Nephron (organoid): Measurements from ENCODE around the gene KRTAP10-3.

Experiments
- H3K27ac Mint-ChIP-seq, 3 experiments: 2 replicates each; pipeline ENCODE4 v1.8.0; 2020; ENCODE audit warnings: mixed read lengths in 3 of 3, mild to moderate bottlenecking in 2 of 3, moderate library complexity in 1 of 3
- H3K27me3 Mint-ChIP-seq: 2 replicates; pipeline ENCODE4 v1.8.0; 2021; ENCODE audit warnings: low read depth, mild to moderate bottlenecking, moderate library complexity, mixed read lengths
- H3K36me3 Mint-ChIP-seq: 2 replicates; pipeline ENCODE4 v1.8.0; 2020; ENCODE audit warnings: low read depth, mixed read lengths
- H3K4me1 Mint-ChIP-seq: 2 replicates; pipeline ENCODE4 v1.8.0; 2020; ENCODE audit warnings: mixed read lengths
- H3K4me3 Mint-ChIP-seq, 3 experiments: 2 replicates each; pipeline ENCODE4 v1.8.0; 2020; ENCODE audit warnings: mild to moderate bottlenecking in 3 of 3, mixed read lengths in 3 of 3, moderate library complexity in 2 of 3
- H3K9me3 Mint-ChIP-seq: 2 replicates; pipeline ENCODE4 v1.8.0; 2020; ENCODE audit warnings: mixed read lengths
- CTCF ChIP-seq, 3 experiments: fragments of 200-600 bp; sonication (generic); IDR thresholded peaks; one replicate each; pipeline ENCODE4 v1.5.0; 2021; ENCODE audit warnings: antibody characterized with exemption in 3 of 3; ENCODE audit not compliant: unreplicated experiment in 3 of 3

KRTAP10-3 gene

GRCh38 chr21:44558695-44559094, at the start of gene KRTAP10-3:
Gene KRTAP10-3, minus strand, starts transcription at chr21:44558795. Its CDS starts 80 bp downstream, at chr21:44558715.
- Mint-ChIP-seq H3K4me3 (peak within 1 kb of the TSS in 1 of 3 experiments; percentile 16), H3K9me3 (peaks cover 26% of the 10 kb centered on the region), H3K36me3 (no peaks in the 10 kb centered on the region), H3K4me1 (peaks cover 26% of the 10 kb centered on the region), H3K27ac (no peak within 1 kb of the TSS), H3K27me3 (peaks cover 28% of the 10 kb centered on the region)
- TF ChIP-seq CTCF (IDR thresholded peaks at IDR 0.05; ENCODE audit: unreplicated experiment in 3 of 3) = no peak

GRCh38 chr21:44606495-44606894, 47.9 kb upstream of the KRTAP10-3 start:
- H3K4me3 Mint-ChIP-seq = no peak overlapping the region
- H3K9me3 Mint-ChIP-seq = peaks cover 39% of the 10 kb centered on the region
- no peaks in the 10 kb centered on the region for H3K4me1 Mint-ChIP-seq
- peaks cover 3% of the 10 kb centered on the region for H3K36me3 Mint-ChIP-seq
- TF ChIP-seq CTCF (IDR thresholded peaks at IDR 0.05; ENCODE audit: unreplicated experiment in 3 of 3) = no peak
- no peak overlapping the region for H3K27ac Mint-ChIP-seq
- H3K27me3 Mint-ChIP-seq = peaks cover 14% of the 10 kb centered on the region

GRCh38 chr21:44603911-44604310, 45.3 kb upstream of the KRTAP10-3 start:
- Mint-ChIP-seq H3K4me1 (no peaks in the 10 kb centered on the region), H3K9me3 (peaks cover 16% of the 10 kb centered on the region), H3K36me3 (peaks cover 2% of the 10 kb centered on the region), H3K27me3 (peaks cover 17% of the 10 kb centered on the region), H3K27ac (no peak overlapping the region), H3K4me3 (no peak overlapping the region)
- TF ChIP-seq CTCF (IDR thresholded peaks at IDR 0.05; ENCODE audit: unreplicated experiment in 3 of 3) = no peak

GRCh38 chr21:44603109-44603875, 44.7 kb upstream of the KRTAP10-3 start:
- Mint-ChIP-seq H3K27ac (no peak overlapping the region), H3K4me3 (no peak overlapping the region), H3K36me3 (no peaks in the 10 kb centered on the region), H3K27me3 (peaks cover 17% of the 10 kb centered on the region), H3K4me1 (no peaks in the 10 kb centered on the region), H3K9me3 (peaks cover 18% of the 10 kb centered on the region)
- TF ChIP-seq CTCF (IDR thresholded peaks at IDR 0.05; ENCODE audit: unreplicated experiment in 3 of 3) = no peak

GRCh38 chr21:44602463-44602850, 43.9 kb upstream of the KRTAP10-3 start:
- Mint-ChIP-seq H3K36me3 (no peaks in the 10 kb centered on the region), H3K27ac (no peak overlapping the region), H3K9me3 (peaks cover 15% of the 10 kb centered on the region), H3K27me3 (peaks cover 17% of the 10 kb centered on the region), H3K4me1 (no peaks in the 10 kb centered on the region), H3K4me3 (no peak overlapping the region)
- TF ChIP-seq CTCF (IDR thresholded peaks at IDR 0.05; ENCODE audit: unreplicated experiment in 3 of 3) = no peak
